Fibroblast of skin of right quadriceps (primary cell): ENCODE measurements around the gene HDAC11.
"Not testable (repeated sequence)": the region's sequence is repeated elsewhere in the genome, so short reads cannot be mapped to it uniquely, and the experiment has no call there.

ENCODE experiments used
- DNase-seq: peaks from one replicate; pipeline ENCODE4 v3.0.0-alpha.2; 2013

Gene HDAC11

DNA sequence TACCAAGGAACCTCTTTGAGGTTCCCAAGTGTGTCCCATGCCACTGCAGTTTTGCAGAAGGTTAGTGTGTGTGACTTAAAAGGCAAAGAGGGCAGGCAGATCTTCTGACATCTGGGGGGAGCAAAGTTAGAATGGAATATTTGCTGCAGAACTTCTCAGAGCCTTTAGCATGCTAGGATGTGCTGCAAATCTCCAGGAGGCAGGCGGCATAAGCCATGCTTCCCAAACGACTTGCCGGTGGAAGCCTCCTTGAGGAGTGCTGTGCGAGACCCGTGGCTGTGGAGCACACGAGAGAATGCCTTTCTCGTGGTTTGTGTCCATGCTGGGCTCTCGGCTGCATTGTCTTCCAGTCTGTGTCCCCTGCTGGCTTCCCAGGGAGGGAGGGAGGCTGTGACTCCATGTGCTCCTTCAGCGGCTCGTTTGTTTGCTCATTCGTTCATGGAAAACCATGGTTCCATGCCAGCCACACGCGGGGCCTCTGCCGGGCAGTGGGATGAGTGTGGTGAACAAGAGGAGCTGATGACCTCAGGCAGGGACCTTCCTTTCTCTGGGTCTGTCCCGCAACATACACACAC lies 13.8 kb downstream of the HDAC11 start:
- no peak for DNase-seq

DNA sequence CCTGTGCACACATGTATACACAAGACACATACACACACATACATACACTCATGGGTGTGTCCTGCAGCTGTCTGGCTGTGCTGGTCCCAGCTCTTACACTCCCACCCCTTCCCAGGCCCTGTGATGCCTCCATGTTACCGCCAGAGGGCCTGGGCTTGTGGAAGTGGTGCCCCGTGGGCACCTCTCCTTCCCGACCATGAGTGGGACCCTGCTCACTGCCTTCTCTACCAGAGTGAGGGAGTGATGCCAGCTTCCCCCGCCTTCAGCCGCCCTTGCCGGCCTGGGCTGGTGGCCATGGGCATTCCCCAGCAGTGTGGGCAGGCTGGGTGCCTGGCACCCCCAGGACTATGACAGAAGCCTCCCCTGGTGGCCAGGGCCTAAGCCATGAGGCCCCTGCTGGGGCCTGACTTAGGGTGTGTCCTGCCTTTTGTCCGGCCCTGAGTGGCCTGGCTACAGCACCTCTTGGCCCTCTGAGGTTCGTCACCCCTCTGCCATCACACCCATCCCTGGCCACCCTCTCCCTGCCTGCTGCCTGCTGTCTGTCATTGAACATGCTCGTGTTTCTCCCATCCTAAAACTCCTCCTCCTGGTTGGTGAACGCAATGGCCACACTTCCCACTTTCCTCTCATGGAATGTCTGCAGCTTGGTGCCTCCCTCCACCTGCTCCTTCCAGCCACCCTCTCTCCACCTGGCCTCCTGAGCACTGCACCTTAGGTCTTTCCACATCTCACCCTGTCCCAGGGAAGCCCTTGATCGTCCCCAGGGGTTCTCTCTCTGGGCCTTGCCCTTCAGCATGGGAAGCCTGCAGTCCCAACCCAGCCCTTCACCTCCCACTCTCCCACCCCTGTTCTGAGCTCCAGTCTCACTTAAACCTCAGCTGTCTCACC lies 14.6 kb downstream of the HDAC11 start:
- DNase-seq: no peak

DNA sequence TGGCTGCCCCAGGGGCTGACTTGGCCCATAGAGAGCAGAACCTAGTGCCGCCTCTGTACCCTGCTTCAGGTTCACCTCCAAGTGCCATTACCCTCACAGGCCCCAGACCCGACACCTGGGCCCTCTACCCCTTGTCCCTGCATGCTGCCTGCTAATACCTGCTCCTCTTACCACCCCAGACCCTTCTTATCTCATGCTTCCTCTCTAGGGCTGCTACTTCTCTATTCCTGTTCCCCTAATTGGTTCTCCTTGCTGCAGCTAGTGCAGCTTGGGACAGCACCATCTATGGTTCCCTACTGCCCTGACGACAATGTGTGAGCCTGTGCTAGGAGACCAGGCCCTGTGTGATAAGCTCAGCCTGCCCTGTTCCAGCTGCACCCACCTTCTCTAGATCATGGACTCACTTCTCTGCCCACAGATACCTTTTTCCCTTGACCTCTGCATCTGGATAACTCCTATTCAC lies 15.3 kb downstream of the HDAC11 start:
- no peak for DNase-seq

GRCh38 chr3:13495921-13496723 lies 16.0 kb downstream of the HDAC11 start:
- peak; percentile 71 for DNase-seq

- no peak for DNase-seq
These were observed 16.8 kb downstream of the HDAC11 start for GRCh38 chr3:13496879-13497278.

DNA sequence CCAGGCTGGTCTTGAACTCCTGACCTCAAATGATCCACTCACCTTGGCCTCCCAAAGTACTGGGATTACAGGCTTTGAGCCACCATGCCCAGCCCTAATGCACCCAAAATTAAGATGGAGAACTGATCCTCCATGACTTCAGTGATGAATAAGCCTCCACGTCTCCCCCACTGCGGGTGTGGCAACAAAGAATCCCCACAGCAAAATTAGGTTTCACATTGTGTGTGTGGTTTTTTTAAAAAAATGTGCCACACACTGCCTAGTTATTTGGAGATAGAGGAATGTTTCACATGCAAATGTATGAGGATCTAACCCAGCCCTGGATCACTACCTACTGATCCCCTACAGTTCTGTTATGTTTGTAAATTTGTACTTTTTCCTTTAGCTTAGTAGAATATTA lies 17.3 kb downstream of the HDAC11 start:
- peak; percentile 28 for DNase-seq

- no peak for DNase-seq
These were observed 18.4 kb downstream of the HDAC11 start for GRCh38 chr3:13498354-13499060.

GRCh38 chr3:13499246-13499645 lies 19.1 kb downstream of the HDAC11 start:
- DNase-seq: not testable (repeated sequence)

DNA sequence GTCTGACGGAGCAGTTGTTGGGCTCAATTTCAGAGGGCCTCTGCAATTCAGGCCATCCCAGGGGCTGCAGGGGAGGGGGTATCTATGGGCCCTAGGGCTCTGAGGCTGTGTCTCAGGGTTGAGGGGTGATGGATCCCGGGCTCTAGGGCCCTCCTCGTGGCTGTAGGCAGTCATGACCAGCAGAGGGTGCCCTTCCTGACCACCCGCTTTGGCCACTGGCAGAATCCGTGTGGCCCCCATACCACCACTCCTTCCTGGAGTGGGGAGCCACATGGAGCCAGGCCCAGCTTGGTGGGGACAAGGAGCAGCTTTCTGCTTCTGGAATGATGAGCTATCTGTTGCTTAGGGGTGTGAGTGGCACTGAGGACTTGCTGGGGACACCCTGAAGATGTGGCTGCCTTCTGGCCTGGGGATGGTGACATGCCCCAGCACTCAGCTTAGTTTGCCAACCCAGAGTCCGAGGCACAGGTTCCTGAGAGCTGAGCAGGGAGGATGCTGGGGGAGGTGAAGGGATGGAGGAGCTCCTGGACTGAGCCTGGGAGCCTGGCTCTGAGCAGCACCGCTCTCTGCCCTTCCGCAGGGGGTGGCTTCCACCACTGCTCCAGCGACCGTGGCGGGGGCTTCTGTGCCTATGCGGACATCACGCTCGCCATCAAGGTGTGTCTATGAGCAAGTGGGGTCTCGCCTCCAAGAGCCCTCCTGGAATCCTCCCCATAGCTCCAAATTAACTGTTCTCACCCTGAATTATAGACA lies 20.2 kb downstream of the HDAC11 start:
- DNase-seq: no peak

DNA sequence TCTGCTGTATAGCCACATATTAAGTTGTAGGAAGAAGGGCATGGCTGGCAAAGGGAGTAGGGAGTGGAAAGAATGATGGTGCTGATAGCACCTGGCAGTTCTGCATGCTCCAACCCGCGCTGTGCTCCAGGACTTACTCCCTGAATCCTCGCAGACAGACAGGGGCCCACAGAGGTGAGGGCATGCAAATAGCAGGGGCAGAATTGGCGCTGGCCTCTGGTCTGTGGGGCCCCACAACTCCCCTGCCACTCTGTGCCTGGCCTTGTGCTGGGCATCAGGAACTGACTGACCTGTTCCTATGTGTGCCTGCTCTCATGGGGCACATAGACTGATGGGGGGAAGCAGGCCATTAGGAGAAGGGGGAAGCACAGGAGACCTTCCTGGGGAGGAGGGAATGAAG lies 20.9 kb downstream of the HDAC11 start:
- no peak for DNase-seq

GRCh38 chr3:13501521-13501920 lies 21.4 kb downstream of the HDAC11 start:
- DNase-seq: no peak

DNA sequence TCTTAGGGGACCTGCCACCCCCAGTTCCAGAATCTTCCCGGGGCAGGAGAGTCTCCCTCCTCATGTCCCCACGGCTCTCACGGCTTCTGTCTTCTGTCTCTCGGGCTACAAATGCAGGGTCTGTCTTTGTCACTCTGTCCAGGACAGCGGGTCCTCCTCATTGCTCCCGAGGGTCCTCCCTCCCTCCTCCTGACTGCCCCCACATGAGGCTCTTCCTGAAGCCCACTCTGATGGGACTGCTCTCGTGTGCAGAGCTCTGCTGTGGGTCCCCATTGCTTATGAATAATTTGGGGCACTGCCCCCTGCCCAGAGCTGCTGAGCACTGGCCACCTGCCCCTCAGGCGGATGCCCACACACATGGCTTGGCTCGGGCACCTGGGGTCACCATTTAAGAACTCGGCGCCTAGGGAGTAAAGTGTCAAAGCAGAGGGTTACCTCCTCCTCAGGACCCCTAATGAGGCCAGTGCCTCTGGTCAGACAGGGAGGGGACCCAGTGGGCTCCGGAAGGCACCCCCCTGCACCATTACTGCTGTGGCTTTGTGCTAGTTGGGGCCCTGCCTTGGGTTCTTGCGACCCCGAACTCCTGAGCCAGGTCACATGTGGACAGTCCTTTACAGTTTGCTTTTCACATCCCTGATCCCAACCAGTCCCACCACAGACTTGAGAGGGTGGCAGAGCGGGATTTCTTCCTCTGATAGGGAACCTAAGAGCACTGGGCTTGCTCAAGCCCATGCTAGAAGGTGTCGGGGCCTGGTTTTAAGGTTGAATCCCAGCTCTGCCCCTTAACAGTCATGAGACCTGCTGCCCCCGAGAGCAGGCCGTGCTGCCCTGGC lies 22.1 kb downstream of the HDAC11 start:
- DNase-seq: no peak

GRCh38 chr3:13502791-13503060 lies 22.6 kb downstream of the HDAC11 start:
- DNase-seq: no peak

DNA sequence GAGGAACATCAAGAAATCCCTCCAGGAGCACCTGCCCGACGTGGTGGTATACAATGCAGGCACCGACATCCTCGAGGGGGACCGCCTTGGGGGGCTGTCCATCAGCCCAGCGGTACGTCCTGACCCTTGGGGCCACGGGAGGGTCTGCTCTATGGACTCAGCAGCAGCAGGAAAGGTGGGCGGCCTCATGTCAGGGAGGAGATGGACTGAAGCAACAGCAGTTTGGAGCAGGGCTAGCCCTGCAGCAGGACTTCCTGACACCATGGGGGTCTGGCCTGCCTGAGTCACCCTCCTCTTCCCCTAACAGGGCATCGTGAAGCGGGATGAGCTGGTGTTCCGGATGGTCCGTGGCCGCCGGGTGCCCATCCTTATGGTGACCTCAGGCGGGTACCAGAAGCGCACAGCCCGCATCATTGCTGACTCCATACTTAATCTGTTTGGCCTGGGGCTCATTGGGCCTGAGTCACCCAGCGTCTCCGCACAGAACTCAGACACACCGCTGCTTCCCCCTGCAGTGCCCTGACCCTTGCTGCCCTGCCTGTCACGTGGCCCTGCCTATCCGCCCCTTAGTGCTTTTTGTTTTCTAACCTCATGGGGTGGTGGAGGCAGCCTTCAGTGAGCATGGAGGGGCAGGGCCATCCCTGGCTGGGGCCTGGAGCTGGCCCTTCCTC lies 24.2 kb downstream of the HDAC11 start:
- DNase-seq: no peak

DNA sequence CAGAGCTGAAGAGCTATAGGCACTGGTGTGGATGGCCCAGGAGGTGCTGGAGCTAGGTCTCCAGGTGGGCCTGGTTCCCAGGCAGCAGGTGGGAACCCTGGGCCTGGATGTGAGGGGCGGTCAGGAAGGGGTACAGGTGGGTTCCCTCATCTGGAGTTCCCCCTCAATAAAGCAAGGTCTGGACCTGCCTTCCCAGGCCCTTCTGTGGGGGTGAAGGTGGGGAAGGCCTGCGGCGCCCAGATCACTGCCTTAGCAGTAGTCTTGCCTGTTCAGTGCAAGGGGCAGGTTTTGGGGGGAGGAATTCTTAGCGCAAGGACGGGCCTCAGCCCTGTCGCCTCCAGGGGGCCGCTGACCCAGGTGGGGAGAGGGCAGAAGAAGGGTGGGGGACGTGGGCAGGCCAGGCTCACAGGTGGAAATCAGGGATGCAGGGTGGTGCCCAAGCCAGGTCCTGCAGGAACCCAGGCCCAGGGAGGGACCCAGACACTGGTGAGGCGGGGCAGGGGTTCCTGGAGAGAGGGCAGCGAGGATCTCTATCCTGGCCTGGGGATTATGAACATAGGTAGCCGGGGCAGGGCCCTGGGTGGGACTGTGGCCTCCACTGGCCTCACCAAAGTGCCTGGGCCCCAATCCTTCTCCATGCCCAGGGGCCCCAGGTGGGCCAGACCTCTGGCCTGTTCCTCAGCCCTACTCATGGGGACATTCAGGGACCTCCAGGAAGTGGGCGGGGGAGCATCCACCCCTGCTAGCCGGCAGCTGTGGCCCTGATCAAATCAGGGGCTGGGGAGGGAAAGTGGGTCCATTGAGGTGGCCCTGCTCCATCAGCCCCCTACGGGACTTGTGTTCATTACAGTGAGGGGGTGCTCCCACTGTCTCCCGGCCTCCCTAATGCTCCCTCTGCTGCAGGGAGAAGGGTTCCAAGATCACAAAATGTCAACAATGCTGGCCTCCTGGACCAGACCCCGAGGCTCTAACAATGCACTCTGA lies 25.3 kb downstream of the HDAC11 start:
- DNase-seq: no peak

GRCh38 chr3:13506239-13506638 lies 26.1 kb downstream of the HDAC11 start:
- no peak for DNase-seq

DNA sequence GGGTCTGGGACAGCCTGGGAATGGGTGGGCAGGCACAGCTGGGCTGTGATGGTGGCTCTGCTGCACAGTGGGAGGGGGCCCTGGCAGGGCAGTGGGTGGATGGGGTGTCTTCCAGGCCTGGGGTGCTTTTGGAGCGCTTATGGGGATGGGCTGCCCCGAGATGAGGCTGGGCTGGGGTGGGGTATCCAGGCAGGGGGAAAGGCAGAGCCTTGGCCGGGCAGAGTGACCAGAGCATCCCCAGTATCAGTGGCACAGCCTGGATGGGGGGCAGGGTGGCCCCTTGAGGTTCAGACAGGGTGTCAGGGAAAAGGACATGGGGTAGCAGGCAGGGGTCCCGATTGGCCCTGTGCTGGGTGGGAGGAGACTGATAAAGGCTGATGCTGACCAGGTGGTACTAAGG lies 26.6 kb downstream of the HDAC11 start:
- DNase-seq: no peak

- DNase-seq: no peak
These were observed 27.1 kb downstream of the HDAC11 start for GRCh38 chr3:13507247-13507569.

- no peak for DNase-seq
These were observed 27.6 kb downstream of the HDAC11 start for GRCh38 chr3:13507570-13508339.
